Activated CD4-positive, alpha-beta T cell treated with anti-CD3 and anti-CD28 coated beads, Interleukin-2, amount 50 U/mL, for 1 hour (primary cell): ENCODE results near the gene NETO1.

Source experiments
- DNase-seq: peaks from one replicate; pipeline ENCODE4 v3.0.0-alpha.2; 2020

Gene NETO1

GRCh38 chr18:72867746-72868584, at the start of gene NETO1:
Gene NETO1 (minus strand): TSS chr18:72867987. CDS start chr18:72867291, 696 bp downstream.
- no peak for DNase-seq

- no peak for DNase-seq
Observed at GRCh38 chr18:72910045-72910444, 42.3 kb upstream of the NETO1 start.

- no peak for DNase-seq
Observed at GRCh38 chr18:72908181-72908580, 40.4 kb upstream of the NETO1 start.

- DNase-seq, result no peak
Observed at GRCh38 chr18:72903033-72903432, 35.2 kb upstream of the NETO1 start.

GRCh38 chr18:72899338-72899737, 31.6 kb upstream of the NETO1 start:
- DNase-seq, result no peak

GRCh38 chr18:72898870-72899269, 31.1 kb upstream of the NETO1 start:
- DNase-seq, result no peak

- DNase-seq, result no peak
Observed at GRCh38 chr18:72895548-72895947, 27.8 kb upstream of the NETO1 start.

GRCh38 chr18:72878561-72878960, 10.8 kb upstream of the NETO1 start:
- no peak for DNase-seq

GRCh38 chr18:72878143-72878542, 10.4 kb upstream of the NETO1 start:
- no peak for DNase-seq

- no peak for DNase-seq
Observed at GRCh38 chr18:72871091-72871490, 3.3 kb upstream of the NETO1 start.

GRCh38 chr18:72869226-72870185, 1.7 kb upstream of the NETO1 start:
- no peak for DNase-seq

- DNase-seq, result no peak
Observed at GRCh38 chr18:72868585-72869225, 918 bp upstream of the NETO1 start.

GRCh38 chr18:72866901-72867745, 664 bp downstream of the NETO1 start:
- DNase-seq, result no peak

GRCh38 chr18:72866442-72866900, 1.3 kb downstream of the NETO1 start:
- DNase-seq, result no peak

- no peak for DNase-seq
Observed at GRCh38 chr18:72863754-72864153, 4.0 kb downstream of the NETO1 start.

- no peak for DNase-seq
Observed at GRCh38 chr18:72859088-72859487, 8.7 kb downstream of the NETO1 start.

GRCh38 chr18:72849671-72850070, 18.1 kb downstream of the NETO1 start:
- DNase-seq, result no peak

- no peak for DNase-seq
Observed at GRCh38 chr18:72848503-72849237, 19.1 kb downstream of the NETO1 start.

- no peak for DNase-seq
Observed at GRCh38 chr18:72847771-72848170, 20.0 kb downstream of the NETO1 start.

- DNase-seq, result no peak
Observed at GRCh38 chr18:72846736-72847533, 20.9 kb downstream of the NETO1 start.

- DNase-seq, result no peak
Observed at GRCh38 chr18:72843743-72844142, 24.0 kb downstream of the NETO1 start.
